ENCODE results near the gene TCL1A. TPM values are rescaled to one million over a fixed set of nuclear protein-coding genes. Genes with fewer than 3 reads are reported as not detected.

TCL1A gene
- total RNA-seq, 1 donor: not detected

DNA sequence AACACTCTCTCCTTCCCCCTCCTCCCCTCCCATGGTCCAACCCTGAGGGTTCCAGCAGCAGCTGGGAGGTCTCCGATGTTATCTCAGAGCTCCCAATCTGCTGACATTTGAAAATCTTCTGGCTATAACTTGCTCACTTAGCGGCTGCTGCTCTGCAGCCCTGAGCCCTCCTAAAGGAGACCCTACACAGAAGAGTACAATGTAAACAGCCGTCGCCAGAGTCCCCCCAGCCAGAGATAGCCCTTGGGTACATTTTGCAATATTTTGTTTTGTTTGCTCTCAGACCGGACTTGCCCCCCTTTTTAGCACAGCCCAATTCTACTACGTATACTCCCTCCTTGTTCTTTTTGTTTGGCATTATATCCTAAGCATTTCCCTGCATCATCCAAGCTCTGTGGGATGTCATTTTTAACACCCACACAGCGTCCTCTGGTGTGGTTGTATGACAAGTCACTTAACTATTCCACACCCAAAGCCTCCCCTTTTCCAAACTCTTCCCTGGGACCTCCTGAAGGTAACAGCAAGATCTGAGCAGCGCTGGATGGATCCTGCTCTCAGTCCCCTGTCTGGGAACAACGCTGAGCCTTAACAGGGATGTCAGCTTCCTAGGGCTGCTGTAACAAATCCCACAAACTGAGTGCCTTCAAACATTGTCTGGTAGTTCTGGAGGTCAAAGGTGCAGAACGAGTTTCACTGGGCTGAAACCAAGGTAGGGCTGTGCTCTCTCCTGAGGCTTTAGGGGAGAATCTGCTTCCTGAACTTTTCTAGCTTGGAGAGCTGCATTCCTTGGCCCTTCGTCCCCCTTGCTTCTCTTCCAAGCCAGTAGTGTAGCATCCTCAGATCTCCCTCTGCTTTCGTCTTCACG, 53.0 kb downstream of the TCL1A start:
- TF ChIP-seq, protein P1, sequence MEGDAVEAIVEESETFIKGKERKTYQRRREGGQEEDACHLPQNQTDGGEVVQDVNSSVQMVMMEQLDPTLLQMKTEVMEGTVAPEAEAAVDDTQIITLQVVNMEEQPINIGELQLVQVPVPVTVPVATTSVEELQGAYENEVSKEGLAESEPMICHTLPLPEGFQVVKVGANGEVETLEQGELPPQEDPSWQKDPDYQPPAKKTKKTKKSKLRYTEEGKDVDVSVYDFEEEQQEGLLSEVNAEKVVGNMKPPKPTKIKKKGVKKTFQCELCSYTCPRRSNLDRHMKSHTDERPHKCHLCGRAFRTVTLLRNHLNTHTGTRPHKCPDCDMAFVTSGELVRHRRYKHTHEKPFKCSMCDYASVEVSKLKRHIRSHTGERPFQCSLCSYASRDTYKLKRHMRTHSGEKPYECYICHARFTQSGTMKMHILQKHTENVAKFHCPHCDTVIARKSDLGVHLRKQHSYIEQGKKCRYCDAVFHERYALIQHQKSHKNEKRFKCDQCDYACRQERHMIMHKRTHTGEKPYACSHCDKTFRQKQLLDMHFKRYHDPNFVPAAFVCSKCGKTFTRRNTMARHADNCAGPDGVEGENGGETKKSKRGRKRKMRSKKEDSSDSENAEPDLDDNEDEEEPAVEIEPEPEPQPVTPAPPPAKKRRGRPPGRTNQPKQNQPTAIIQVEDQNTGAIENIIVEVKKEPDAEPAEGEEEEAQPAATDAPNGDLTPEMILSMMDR (IDR thresholded peaks at IDR 0.05; ENCODE audit: insufficient read depth, low read depth, low read length): no peak
- DNase-seq (ENCODE audit: low read depth): peak; percentile 54
- no peak overlapping the region for H3K4me3 ChIP-seq (ENCODE audit: low read depth, low read length)

DNA sequence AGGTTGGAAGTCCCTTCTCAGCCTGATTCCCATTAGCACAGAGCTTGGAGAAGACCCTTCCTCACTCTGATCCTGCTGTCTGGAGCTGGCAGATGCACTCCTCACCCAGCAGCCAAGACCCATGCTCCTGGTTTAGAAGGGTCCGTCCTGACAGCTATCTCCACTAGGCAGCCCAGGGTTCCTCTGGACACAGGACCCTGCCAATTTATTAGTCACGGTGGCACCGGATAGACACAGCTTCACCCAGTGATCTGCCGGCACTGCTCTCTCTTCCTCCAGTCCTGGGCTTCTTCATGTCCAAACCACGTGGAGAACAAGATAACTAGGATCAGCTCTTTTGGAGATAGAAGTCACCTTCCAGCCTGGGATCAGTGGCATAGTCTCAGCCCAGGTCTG, 53.9 kb downstream of the TCL1A start:
- DNase-seq (ENCODE audit: low read depth): no peak
- TF ChIP-seq, protein P1 (IDR thresholded peaks at IDR 0.05; ENCODE audit: insufficient read depth, low read depth, low read length): no peak

More for the DNA sequence above, 53.9 kb downstream of the TCL1A start:
- no peak overlapping the region for H3K4me3 ChIP-seq (ENCODE audit: low read depth, low read length)

Small RNAs within 50 kb of the gene (small RNA-seq; reads per million reads assigned to genes)
- gene RF02193: not detected

Other genes starting within 250 kb of the TCL1A start
- 6.5 and 10.0 TPM in 2 replicates for gene SYNE3, start 197.5 kb downstream of the TCL1A start, total RNA-seq
- 27.7 and 35.8 TPM in 2 replicates for gene GLRX5, start 179.1 kb downstream of the TCL1A start, total RNA-seq
- not detected in 2 replicates for gene TCL1B, start 27.7 kb downstream of the TCL1A start, total RNA-seq
- not detected in 2 replicates for gene TUNAR, start 162.7 kb upstream of the TCL1A start, total RNA-seq

All from fibroblast of villous mesenchyme (primary cell).